SK-N-SH (cell line): ENCODE results near the gene CHCHD3. TPM values are rescaled to one million over a fixed set of nuclear protein-coding genes. Genes with fewer than 3 reads are reported as not detected.

Experiments
- CTCF ChIA-PET: fragments of 300-600, 350-600 bp; formaldehyde crosslinking; extraction: SDS; loops from one replicate; lab custom pipeline; 2021; lab: Yijun Ruan, JAX
- POLR2A ChIA-PET: fragments of 350-600 bp; sonication (Branson Sonifier 250); formaldehyde crosslinking; extraction: SDS; loops from one replicate; lab custom pipeline; 2020; ENCODE audit warnings: antibody characterized with exemption, inconsistent platforms; lab: Yijun Ruan, JAX
- DNase-seq: peaks from one replicate; pipeline ENCODE4 v3.0.0; 2012
- H2AFZ ChIP-seq: fragments of 200-600 bp; sonication (generic); 2 replicates; pipeline ENCODE4 v1.8.1; 2016; ENCODE audit warnings: antibody characterized with exemption, mild to moderate bottlenecking, low read depth
- H3F3A ChIP-seq: fragments of 200-600 bp; sonication (generic); replicated peaks from 2 replicates; pipeline ENCODE3; 2016; ENCODE audit warnings: antibody characterized with exemption, mild to moderate bottlenecking; ENCODE audit not compliant: insufficient read depth
- H3K27ac ChIP-seq, 2 experiments: fragments of 200-500 bp in 1 of 2; fragments of 200-600 bp in 1 of 2; sonication (Bioruptor generic) in 1 of 2; sonication (generic), shearing (Covaris generic) in 1 of 2; 2 replicates each; pipeline versions ENCODE4 v1.5.1 to v1.6.1; 2014 to 2016; ENCODE audit warnings: low read depth in 2 of 2, inconsistent platforms in 1 of 2, low read length in 1 of 2, mild to moderate bottlenecking in 1 of 2, mixed read lengths in 1 of 2
- H3K27me3 ChIP-seq: fragments of 200-600 bp; sonication (generic), shearing (Covaris generic); 2 replicates; pipeline ENCODE4 v1.6.1; 2016; ENCODE audit warnings: mixed run types; ENCODE audit not compliant: insufficient read depth
- H3K36me3 ChIP-seq, 2 experiments: fragments of 200-500 bp in 1 of 2; fragments of 200-600 bp in 1 of 2; sonication (Bioruptor generic) in 1 of 2; sonication (generic) in 1 of 2; replicated peaks in 1 of 2; 2 replicates each; pipeline versions ENCODE3 to v1.5.1; 2014 to 2016; ENCODE audit warnings: low read length in 1 of 2, mild to moderate bottlenecking in 1 of 2; ENCODE audit not compliant: insufficient read depth in 2 of 2, control insufficient read depth in 1 of 2
- H3K4me1 ChIP-seq, 2 experiments: fragments of 200-500 bp in 1 of 2; fragments of 200-600 bp in 1 of 2; sonication (Bioruptor generic) in 1 of 2; sonication (generic), shearing (Covaris generic) in 1 of 2; 2 replicates each; pipeline versions ENCODE4 v1.5.1 to v1.6.1; 2014 to 2016; ENCODE audit warnings: low read depth in 1 of 2, low read length in 1 of 2, mixed run types in 1 of 2; ENCODE audit not compliant: insufficient read depth in 2 of 2, control insufficient read depth in 1 of 2
- H3K4me2 ChIP-seq: fragments of 200-600 bp; sonication (generic), shearing (Covaris generic); 2 replicates; pipeline ENCODE4 v1.6.1; 2017; ENCODE audit warnings: mixed run types
- H3K4me3 ChIP-seq, 2 experiments: fragments of 200-500 bp in 1 of 2; fragments of 200-600 bp in 1 of 2; sonication (Bioruptor generic) in 1 of 2; sonication (generic), shearing (Covaris generic) in 1 of 2; 2 replicates each; pipeline versions ENCODE4 v1.5.1 to v1.8.1; 2014 to 2016; ENCODE audit warnings: low read depth in 2 of 2, inconsistent platforms in 1 of 2, low read length in 1 of 2, mild to moderate bottlenecking in 1 of 2, mixed read lengths in 1 of 2, moderate library complexity in 1 of 2
- H3K79me2 ChIP-seq: fragments of 200-600 bp; sonication (generic); 2 replicates; pipeline ENCODE4 v1.8.1; 2017; ENCODE audit warnings: mild to moderate bottlenecking; ENCODE audit not compliant: insufficient read depth
- H3K9ac ChIP-seq: fragments of 200-600 bp; sonication (generic); 2 replicates; pipeline ENCODE4 v1.6.1; 2017; ENCODE audit warnings: mixed run types
- H3K9me2 ChIP-seq: fragments of 200-600 bp; sonication (generic); 2 replicates; pipeline ENCODE4 v1.6.1; 2017; ENCODE audit warnings: mixed run types
- H3K9me3 ChIP-seq: fragments of 200-600 bp; sonication (generic); 2 replicates; pipeline ENCODE4 v1.6.1; 2017; ENCODE audit warnings: mixed run types, mild to moderate bottlenecking, moderate library complexity
- H4K20me1 ChIP-seq: fragments of 200-600 bp; sonication (generic); 2 replicates; pipeline ENCODE4 v1.6.1; 2017; ENCODE audit warnings: mild to moderate bottlenecking, mixed run types; ENCODE audit not compliant: insufficient read depth
- CHD2 ChIP-seq: fragments of 150-350 bp; IDR thresholded peaks from 2 replicates; pipeline ENCODE4 v1.6.1; 2018; ENCODE audit warnings: low read length; ENCODE audit not compliant: partially characterized antibody
- CTCF ChIP-seq: fragments of 200-600 bp; sonication (generic); IDR thresholded peaks from 2 replicates; pipeline ENCODE4 v1.6.1; 2017; ENCODE audit warnings: antibody characterized with exemption, mild to moderate bottlenecking, moderate library complexity
- EZH2phosphoT487 ChIP-seq: fragments of 200-600 bp; sonication (generic); IDR thresholded peaks from 2 replicates; pipeline ENCODE4 v1.6.1; 2017; ENCODE audit warnings: low read depth, mixed run types, mild to moderate bottlenecking, antibody characterized with exemption, moderate library complexity, borderline replicate concordance
- FOXM1 ChIP-seq: IDR thresholded peaks from 2 replicates; pipeline ENCODE4 v1.4.0; 2012; ENCODE audit warnings: low read depth, mild to moderate bottlenecking
- GABPA ChIP-seq: IDR thresholded peaks from 2 replicates; pipeline ENCODE4 v1.4.0; 2012; ENCODE audit warnings: low read depth, mild to moderate bottlenecking
- IRF3 ChIP-seq: fragments of 150-350 bp; IDR thresholded peaks from 2 replicates; pipeline ENCODE4 v1.6.1; 2016; ENCODE audit warnings: mild to moderate bottlenecking, low read depth, low read length
- JUND ChIP-seq: IDR thresholded peaks from 2 replicates; pipeline ENCODE4 v1.4.0; 2012
- MAX ChIP-seq: IDR thresholded peaks from 2 replicates; pipeline ENCODE4 v1.4.0; 2012; ENCODE audit warnings: low read depth
- NFIC ChIP-seq: IDR thresholded peaks from 2 replicates; pipeline ENCODE4 v1.4.0; 2012; ENCODE audit warnings: borderline replicate concordance
- NRF1 ChIP-seq: IDR thresholded peaks from 2 replicates; pipeline ENCODE4 v1.6.1; 2012; ENCODE audit warnings: low read depth, mild to moderate bottlenecking, low read length
- RCOR1 ChIP-seq: fragments of 150-350 bp; IDR thresholded peaks from 2 replicates; pipeline ENCODE4 v1.6.1; 2017; ENCODE audit warnings: antibody characterized with exemption, low read length
- REST ChIP-seq: IDR thresholded peaks from 2 replicates; pipeline ENCODE4 v1.6.1; 2012; ENCODE audit warnings: mild to moderate bottlenecking, low read depth, low read length, moderate library complexity
- RFX5 ChIP-seq: IDR thresholded peaks from 2 replicates; pipeline ENCODE4 v1.6.1; 2012; ENCODE audit warnings: mild to moderate bottlenecking, improper control_type of control experiment, low read length
- TAF1 ChIP-seq: IDR thresholded peaks from 2 replicates; pipeline ENCODE4 v1.6.1; 2012; ENCODE audit warnings: low read depth, mild to moderate bottlenecking, low read length, moderate library complexity, borderline replicate concordance
- TCF12 ChIP-seq: IDR thresholded peaks from 2 replicates; pipeline ENCODE4 v1.4.0; 2012
- TEAD4 ChIP-seq: IDR thresholded peaks from 2 replicates; pipeline ENCODE4 v1.4.0; 2012; ENCODE audit warnings: mild to moderate bottlenecking, borderline replicate concordance; ENCODE audit not compliant: insufficient read depth
- WGBS: methylation state at CpG from one replicate; pipeline ENCODE4 v1.1.6; 2017; ENCODE audit warnings: low lambda C conversion rate; 5-methylcytosine and 5-hydroxymethylcytosine counted together
- polyA plus RNA-seq, 3 experiments: library from polyadenylated mRNA; depleted of rRNA; stranded (reverse); fragments of >200 nt; gene quantifications; 2 replicates each; pipeline ENCODE4 v1.2.3, GENCODE V29; 2012

Gene CHCHD3
- polyA plus RNA-seq, 1 of the 3 experiments (the other 2 are of a cell fraction): 97.1 TPM

- CTCF ChIA-PET: no interaction called here
- 52% methylated on average over 3 of the region's 3 CpGs for WGBS
- H3K9me2 ChIP-seq: no peaks in the 10 kb centered on the region
- no peaks in the 10 kb centered on the region; a peak in 1 of 4 replicates for H3K4me1 ChIP-seq
- no peak overlapping the region for H2AFZ ChIP-seq
- H3F3A ChIP-seq: no peaks in the 10 kb centered on the region
- no peak overlapping the region for H3K9ac ChIP-seq
- H3K36me3 ChIP-seq: no peaks in the 10 kb centered on the region
- no peak overlapping the region for H3K4me2 ChIP-seq
- H3K79me2 ChIP-seq: no peaks in the 10 kb centered on the region
- H3K4me3 ChIP-seq: no peak overlapping the region
- H3K27me3 ChIP-seq: no peaks in the 10 kb centered on the region; the same call in 1 of the 2 replicates
- TF ChIP-seq TAF1: no peak
- no peak for TF ChIP-seq EZH2phosphoT487
- no peak for TF ChIP-seq REST
- TF ChIP-seq RFX5: no peak
- no peak for TF ChIP-seq NFIC
- TF ChIP-seq CHD2: no peak
- no peak for TF ChIP-seq IRF3
- TF ChIP-seq CTCF: no peak
- TF ChIP-seq JUND: no peak
- TF ChIP-seq TEAD4: no peak
- no peak for TF ChIP-seq MAX
- TF ChIP-seq TCF12: no peak
- TF ChIP-seq FOXM1: no peak
- no peak for TF ChIP-seq NRF1
- no peak for TF ChIP-seq RCOR1
- no peak for TF ChIP-seq GABPA
- TF ChIP-seq, all 33 proteins: peak for 0
- DNase-seq: no peak
- 0 out of 2 replicates have a peak, but pooled peaks cover 10% of the 10 kb centered on the region for H3K9me3 ChIP-seq
- POLR2A ChIA-PET: no interaction called here
- no peak overlapping the region for H3K27ac ChIP-seq
- no peaks in the 10 kb centered on the region for H4K20me1 ChIP-seq
Measured at GRCh38 chr7:132768099-132768498, 313.8 kb downstream of the CHCHD3 start.
